DOHH2 (cell line): ENCODE data around the gene HS3ST4.

Experiments
- H3F3A ChIP-seq: fragments of 200-600 bp; sonication (generic), shearing (Covaris generic); 2 replicates; pipeline ENCODE4 v1.6.0; 2016; ENCODE audit warnings: antibody characterized with exemption, mild to moderate bottlenecking; ENCODE audit not compliant: control insufficient read depth, insufficient read depth
- H3K27ac ChIP-seq: fragments of 200-600 bp; sonication (generic); 2 replicates; pipeline ENCODE4 v1.5.1; 2014; ENCODE audit warnings: low read depth, mild to moderate bottlenecking, low read length, moderate library complexity
- H3K27me3 ChIP-seq: fragments of 200-600 bp; sonication (generic); 2 replicates; pipeline ENCODE4 v1.6.1; 2014; ENCODE audit warnings: mild to moderate bottlenecking, low read length, mixed read lengths; ENCODE audit not compliant: control insufficient read depth
- H3K36me3 ChIP-seq: fragments of 200-600 bp; sonication (generic); 2 replicates; pipeline ENCODE4 v1.6.1; 2014; ENCODE audit warnings: mild to moderate bottlenecking, low read length, moderate library complexity, mixed read lengths; ENCODE audit not compliant: control insufficient read depth
- H3K4me1 ChIP-seq: fragments of 200-600 bp; sonication (generic); 2 replicates; pipeline ENCODE4 v1.6.1; 2014; ENCODE audit warnings: mild to moderate bottlenecking, low read length, mixed read lengths; ENCODE audit not compliant: control insufficient read depth
- H3K4me2 ChIP-seq: fragments of 200-600 bp; sonication (generic); 2 replicates; pipeline ENCODE4 v1.6.0; 2014; ENCODE audit warnings: mild to moderate bottlenecking, low read length, moderate library complexity
- H3K4me3 ChIP-seq: fragments of 200-600 bp; sonication (generic); 2 replicates; pipeline ENCODE4 v1.5.1; 2014; ENCODE audit warnings: mild to moderate bottlenecking, low read length, mixed read lengths
- H3K79me2 ChIP-seq: fragments of 200-600 bp; sonication (generic); 2 replicates; pipeline ENCODE4 v1.6.1; 2014; ENCODE audit warnings: mild to moderate bottlenecking, low read length, mixed read lengths; ENCODE audit not compliant: control insufficient read depth
- H3K9me2 ChIP-seq: fragments of 200-600 bp; sonication (generic); replicated peaks from 2 replicates; pipeline ENCODE4 v1.6.1; 2014; ENCODE audit warnings: mild to moderate bottlenecking, low read length, mixed read lengths; ENCODE audit not compliant: control insufficient read depth
- H3K9me3 ChIP-seq: fragments of 200-600 bp; sonication (generic); 2 replicates; pipeline ENCODE4 v1.6.1; 2014; ENCODE audit warnings: antibody characterized with exemption, low read length, mixed read lengths; ENCODE audit not compliant: control insufficient read depth, insufficient read depth
- H4K20me1 ChIP-seq: fragments of 200-600 bp; sonication (generic); 2 replicates; pipeline ENCODE4 v1.6.0; 2014; ENCODE audit warnings: low read depth, mild to moderate bottlenecking, antibody characterized with exemption, low read length, moderate library complexity; ENCODE audit not compliant: control insufficient read depth, insufficient read depth
- CTCF ChIP-seq: fragments of 200-600 bp; sonication (generic); IDR thresholded peaks from one replicate; pipeline ENCODE4 v1.5.1; 2014; ENCODE audit warnings: antibody characterized with exemption, mild to moderate bottlenecking, low read depth, low read length; ENCODE audit not compliant: poor library complexity, severe bottlenecking
- EZH2phosphoT487 ChIP-seq: fragments of 200-600 bp; sonication (generic); IDR thresholded peaks from 2 replicates; pipeline ENCODE4 v1.6.1; 2017; ENCODE audit warnings: borderline replicate concordance, mild to moderate bottlenecking, antibody characterized with exemption, low read length, moderate library complexity, mixed read lengths

HS3ST4 gene

GRCh38 chr16:25832291-25832690 is 140.5 kb downstream of the HS3ST4 start:
- no peaks in the 10 kb centered on the region for H3F3A ChIP-seq
- H3K27ac ChIP-seq: no peak overlapping the region
- H3K79me2 ChIP-seq: no peaks in the 10 kb centered on the region
- H3K36me3 ChIP-seq: no peaks in the 10 kb centered on the region
- no peak for TF ChIP-seq CTCF
- TF ChIP-seq EZH2phosphoT487: no peak
- H3K27me3 ChIP-seq: no peaks in the 10 kb centered on the region
- H3K9me3 ChIP-seq: no peaks in the 10 kb centered on the region
- no peak overlapping the region for H3K4me3 ChIP-seq
- no peaks in the 10 kb centered on the region for H3K4me1 ChIP-seq
- no peak overlapping the region for H3K4me2 ChIP-seq
- no peaks in the 10 kb centered on the region for H3K9me2 ChIP-seq
- no peaks in the 10 kb centered on the region for H4K20me1 ChIP-seq

DNA sequence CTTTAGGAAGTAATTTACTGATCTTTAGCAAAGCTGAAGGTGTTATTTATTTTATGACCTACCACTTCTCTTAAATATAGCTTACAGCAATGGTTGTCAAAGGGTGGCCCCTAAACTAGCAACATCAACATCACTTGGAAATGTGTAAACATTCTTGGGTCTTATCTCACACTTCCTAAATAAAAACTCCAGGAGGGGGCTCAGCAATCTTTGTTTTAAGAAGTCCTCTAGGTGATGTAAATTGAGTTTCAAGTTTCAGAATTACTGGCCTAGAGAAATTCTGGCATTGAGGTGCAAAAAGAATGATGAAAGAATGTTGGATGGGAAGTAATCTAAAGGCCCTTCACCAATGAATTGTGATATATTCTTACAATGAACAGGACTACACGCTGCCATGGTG is 142.3 kb downstream of the HS3ST4 start:
- TF ChIP-seq CTCF (no peak), EZH2phosphoT487 (no peak)
- Histone ChIP-seq H3K27ac (no peak overlapping the region), H3F3A (no peaks in the 10 kb centered on the region), H3K9me3 (no peaks in the 10 kb centered on the region), H3K4me3 (no peak overlapping the region), H4K20me1 (no peaks in the 10 kb centered on the region), H3K4me2 (no peak overlapping the region), H3K36me3 (no peaks in the 10 kb centered on the region), H3K27me3 (no peaks in the 10 kb centered on the region), H3K9me2 (no peaks in the 10 kb centered on the region), H3K79me2 (no peaks in the 10 kb centered on the region), H3K4me1 (no peaks in the 10 kb centered on the region)

DNA sequence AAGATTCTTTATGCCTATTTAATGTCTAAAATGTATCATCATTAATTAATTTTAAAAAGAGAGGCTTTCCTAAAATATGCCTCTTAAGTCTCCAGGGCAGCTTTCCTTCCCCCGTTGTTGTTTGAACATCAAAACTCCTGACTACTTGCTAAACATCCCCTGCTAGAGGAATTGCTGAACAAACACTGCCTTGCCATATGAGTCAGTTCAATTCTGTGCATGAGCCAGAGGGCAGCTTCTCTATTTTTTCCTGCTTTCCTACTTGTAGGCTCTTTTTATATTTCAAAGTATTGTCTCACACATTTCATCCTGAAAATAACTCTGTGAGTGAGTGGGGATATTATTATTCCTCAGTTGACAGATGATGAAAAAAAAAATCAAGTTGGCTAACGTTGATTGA is 143.4 kb downstream of the HS3ST4 start:
- Histone ChIP-seq H3K4me2 (no peak overlapping the region), H3K4me1 (no peaks in the 10 kb centered on the region), H3K4me3 (no peak overlapping the region), H3F3A (no peaks in the 10 kb centered on the region), H3K9me2 (no peaks in the 10 kb centered on the region), H3K79me2 (no peaks in the 10 kb centered on the region), H4K20me1 (no peaks in the 10 kb centered on the region), H3K36me3 (no peaks in the 10 kb centered on the region), H3K27me3 (no peaks in the 10 kb centered on the region), H3K27ac (no peak overlapping the region), H3K9me3 (no peaks in the 10 kb centered on the region)
- TF ChIP-seq EZH2phosphoT487 (no peak), CTCF (no peak)

GRCh38 chr16:25838724-25839186 is 147.0 kb downstream of the HS3ST4 start:
- no peaks in the 10 kb centered on the region for H3K27me3 ChIP-seq
- H3K4me1 ChIP-seq: no peaks in the 10 kb centered on the region
- H3K36me3 ChIP-seq: no peaks in the 10 kb centered on the region
- H3K4me3 ChIP-seq: no peak overlapping the region
- H3K9me2 ChIP-seq: no peaks in the 10 kb centered on the region
- H3K79me2 ChIP-seq: no peaks in the 10 kb centered on the region
- H3F3A ChIP-seq: no peaks in the 10 kb centered on the region
- no peaks in the 10 kb centered on the region for H3K9me3 ChIP-seq
- TF ChIP-seq CTCF (peak; percentile 74), EZH2phosphoT487 (no peak)
- H4K20me1 ChIP-seq: no peaks in the 10 kb centered on the region
- H3K4me2 ChIP-seq: no peak overlapping the region
- H3K27ac ChIP-seq: no peak overlapping the region
